ENCODE data around the gene HOMER1. TPM values are rescaled to one million over a fixed set of nuclear protein-coding genes. Genes with fewer than 3 reads are reported as not detected.

The HOMER1 gene
- total and polyA plus RNA-seq, 2 of the 13 experiments (the other 11 are each of a cell fraction or from before 2014, with no cell fraction given) = 5.3 to 24.8 TPM

DNA sequence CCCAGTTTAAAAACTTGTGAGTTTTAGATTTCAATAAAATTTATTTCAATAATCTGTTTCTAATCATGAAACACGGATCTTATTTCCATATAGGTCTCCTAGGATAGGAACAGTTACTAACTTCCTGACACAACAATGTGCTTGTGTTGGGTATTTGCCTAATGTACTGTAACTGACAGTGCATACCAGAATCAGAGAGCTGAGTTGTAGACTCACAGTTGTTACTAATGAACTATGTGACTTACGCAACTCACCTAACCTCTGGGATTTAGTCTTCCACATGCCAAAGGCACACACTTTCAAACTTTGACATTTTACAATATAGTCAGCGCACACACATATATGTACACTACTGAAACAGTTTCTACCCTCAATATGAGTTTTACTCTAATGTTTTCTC lies 77.7 kb downstream of the HOMER1 start (continued):
- no peak for TF ChIP-seq ZFP36 (IDR thresholded peaks at IDR 0.05; ENCODE audit: borderline replicate concordance, low read depth, low read length, partially characterized antibody)
- no peak for TF ChIP-seq ZNF431 (CRISPR knock-in tag; IDR thresholded peaks at IDR 0.05; ENCODE audit: borderline replicate concordance, low read depth)
- no peak for TF ChIP-seq ZNF740 (CRISPR knock-in tag; IDR thresholded peaks at IDR 0.05)
- TF ChIP-seq MAFG (CRISPR knock-in tag; IDR thresholded peaks at IDR 0.05) = no peak
- TF ChIP-seq SP2 (CRISPR knock-in tag; IDR thresholded peaks at IDR 0.05) = no peak
- no peak for TF ChIP-seq RFX5 (IDR thresholded peaks at IDR 0.05; ENCODE audit: low read depth, low read length)
- TF ChIP-seq ZEB1 (IDR thresholded peaks at IDR 0.05; ENCODE audit: insufficient replicate concordance, low read depth) = no peak
- TF ChIP-seq AHDC1 (CRISPR knock-in tag; IDR thresholded peaks at IDR 0.05; ENCODE audit: borderline replicate concordance) = peak; percentile 48; the same call in 1 of the 2 replicates
- TF ChIP-seq ZNF143 (CRISPR knock-in tag; IDR thresholded peaks at IDR 0.05) = no peak
- TF ChIP-seq UBTF (CRISPR knock-in tag; IDR thresholded peaks at IDR 0.05) = no peak
- TF ChIP-seq ZNF10 (CRISPR knock-in tag; IDR thresholded peaks at IDR 0.05; ENCODE audit: borderline replicate concordance, low read depth) = no peak
- TF ChIP-seq GRHL1 (CRISPR knock-in tag; conservative IDR thresholded peaks at IDR 0.05) = no peak
- no peak for TF ChIP-seq HNRNPK (IDR thresholded peaks at IDR 0.05; ENCODE audit: low read depth, low read length, poor library complexity, severe bottlenecking)
- TF ChIP-seq ZMYM2 (CRISPR knock-in tag; IDR thresholded peaks at IDR 0.05) = no peak
- TF ChIP-seq REPIN1 (CRISPR knock-in tag; IDR thresholded peaks at IDR 0.05; ENCODE audit: borderline replicate concordance, low read depth) = no peak
- TF ChIP-seq KDM6A (CRISPR knock-in tag; IDR thresholded peaks at IDR 0.05; ENCODE audit: low read depth) = no peak
- no peak for TF ChIP-seq XBP1 (CRISPR knock-in tag; IDR thresholded peaks at IDR 0.05)
- TF ChIP-seq ZNF75D (CRISPR knock-in tag; IDR thresholded peaks at IDR 0.05; ENCODE audit: borderline replicate concordance) = no peak
- TF ChIP-seq ZSCAN9 (CRISPR knock-in tag; IDR thresholded peaks at IDR 0.05; ENCODE audit: borderline replicate concordance) = no peak
- no peak for TF ChIP-seq ZNF605 (CRISPR knock-in tag; IDR thresholded peaks at IDR 0.05)
- TF ChIP-seq HOXA7 (CRISPR knock-in tag; IDR thresholded peaks at IDR 0.05) = no peak
- TF ChIP-seq ZFP1 (CRISPR knock-in tag; IDR thresholded peaks at IDR 0.05) = no peak
